NCI-H460 (cell line): ENCODE results near the gene PGLYRP4. TPM values are rescaled to one million over a fixed set of nuclear protein-coding genes. Genes with fewer than 3 reads are reported as not detected.

Experiments
- DNase-seq: peaks from one replicate; pipeline ENCODE4 v3.0.0-alpha.2; 2016; ENCODE audit warnings: low read depth; ENCODE audit errors: extremely low read depth
- polyA plus RNA-seq: library from polyadenylated mRNA; depleted of rRNA; stranded (reverse); fragments of >200 nt; gene quantifications from 2 replicates; pipeline ENCODE4 v1.2.3, GENCODE V29; 2014; cell fraction: nucleus; rRNA removed
- total RNA-seq: library from RNA; depleted of rRNA; stranded (reverse); fragments of >200 nt; shearing (Covaris generic); gene quantifications from 2 replicates; pipeline ENCODE4 v1.2.3, GENCODE V29; 2014; rRNA removed

Gene PGLYRP4, protein sequence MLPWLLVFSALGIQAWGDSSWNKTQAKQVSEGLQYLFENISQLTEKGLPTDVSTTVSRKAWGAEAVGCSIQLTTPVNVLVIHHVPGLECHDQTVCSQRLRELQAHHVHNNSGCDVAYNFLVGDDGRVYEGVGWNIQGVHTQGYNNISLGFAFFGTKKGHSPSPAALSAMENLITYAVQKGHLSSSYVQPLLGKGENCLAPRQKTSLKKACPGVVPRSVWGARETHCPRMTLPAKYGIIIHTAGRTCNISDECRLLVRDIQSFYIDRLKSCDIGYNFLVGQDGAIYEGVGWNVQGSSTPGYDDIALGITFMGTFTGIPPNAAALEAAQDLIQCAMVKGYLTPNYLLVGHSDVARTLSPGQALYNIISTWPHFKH
- total RNA-seq, result not detected in 2 replicates
- not detected in 2 replicates for polyA plus RNA-seq

DNA sequence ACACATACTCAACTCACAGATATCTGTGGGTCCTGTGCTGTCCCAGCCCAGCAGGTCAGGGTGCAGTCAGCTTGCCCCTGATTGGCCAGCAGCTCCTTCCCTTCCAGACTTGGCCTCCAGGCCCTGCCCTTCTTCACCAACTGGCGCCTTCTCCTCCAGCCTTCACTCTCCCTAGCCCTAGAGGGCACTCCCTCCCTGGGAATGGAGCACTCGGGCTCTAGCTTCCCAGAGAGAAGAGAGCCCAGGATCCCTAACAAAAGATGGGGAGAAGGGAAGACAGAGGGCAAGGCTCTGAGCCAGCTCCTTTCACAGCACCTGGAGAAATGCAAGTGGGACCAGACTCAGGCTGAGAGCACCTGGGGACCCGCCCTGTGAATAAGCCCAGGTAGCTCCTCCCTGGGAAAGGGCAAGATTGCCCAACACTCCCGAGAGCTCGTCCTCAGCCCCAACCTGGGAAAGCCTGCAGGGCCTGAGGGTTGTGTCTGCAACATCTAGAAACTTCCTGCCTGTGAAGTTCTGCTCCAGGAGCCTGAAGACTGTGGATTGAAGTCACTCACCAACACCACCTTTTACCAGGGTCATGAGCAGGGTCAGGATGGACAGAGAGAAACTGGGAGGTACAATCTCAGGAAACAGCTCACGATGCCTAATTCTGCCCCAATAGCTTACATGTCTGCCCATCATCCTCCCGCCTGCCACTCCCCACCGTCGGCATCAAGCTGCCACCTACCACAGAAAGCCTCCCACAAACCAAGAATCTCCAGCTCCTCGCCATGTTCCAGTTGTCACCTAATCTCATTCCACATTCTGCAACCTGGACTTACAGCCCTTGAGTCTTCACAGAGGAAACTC lies at the start of gene PGLYRP4:
Gene PGLYRP4 (minus strand): TSS at position 331 of the 852 bp plus-strand sequence. CDS start 909 bp downstream, outside the sequence.
- no peak for DNase-seq

DNA sequence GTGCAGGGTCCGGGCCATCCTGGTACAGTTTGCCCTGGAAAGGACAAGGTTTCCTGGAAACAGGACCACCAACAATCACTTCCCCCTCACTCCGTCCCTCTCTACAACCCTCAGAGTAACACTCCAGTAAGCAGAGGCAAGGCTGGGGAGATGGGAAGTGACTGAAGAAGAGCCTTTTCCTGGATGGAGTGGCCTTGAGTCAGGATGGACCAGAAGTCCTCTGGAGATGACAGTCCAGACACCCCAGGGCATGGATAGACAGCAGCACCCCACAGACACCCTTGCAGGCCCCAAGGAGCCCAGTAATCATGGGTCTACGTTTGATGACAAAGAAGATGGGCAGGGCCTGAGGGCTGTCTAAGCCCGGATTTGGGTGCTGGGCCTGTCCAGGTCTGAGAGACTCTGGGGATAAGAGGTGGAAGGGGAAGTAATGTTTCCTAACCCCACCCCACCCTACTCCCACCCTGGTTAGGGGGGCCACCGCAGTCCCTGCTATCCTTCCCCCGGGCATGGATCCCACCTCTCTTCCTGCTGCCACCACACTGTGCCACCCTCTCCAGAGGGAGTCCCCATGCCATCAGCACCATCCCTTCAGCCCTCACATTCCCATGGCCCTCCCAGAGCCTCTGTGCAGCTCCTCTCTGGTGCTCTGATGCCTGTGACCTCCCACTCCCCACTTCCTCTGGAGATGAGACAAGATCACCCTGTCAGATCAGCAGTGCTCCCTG lies 49.4 kb upstream of the PGLYRP4 start:
- no peak for DNase-seq

DNA sequence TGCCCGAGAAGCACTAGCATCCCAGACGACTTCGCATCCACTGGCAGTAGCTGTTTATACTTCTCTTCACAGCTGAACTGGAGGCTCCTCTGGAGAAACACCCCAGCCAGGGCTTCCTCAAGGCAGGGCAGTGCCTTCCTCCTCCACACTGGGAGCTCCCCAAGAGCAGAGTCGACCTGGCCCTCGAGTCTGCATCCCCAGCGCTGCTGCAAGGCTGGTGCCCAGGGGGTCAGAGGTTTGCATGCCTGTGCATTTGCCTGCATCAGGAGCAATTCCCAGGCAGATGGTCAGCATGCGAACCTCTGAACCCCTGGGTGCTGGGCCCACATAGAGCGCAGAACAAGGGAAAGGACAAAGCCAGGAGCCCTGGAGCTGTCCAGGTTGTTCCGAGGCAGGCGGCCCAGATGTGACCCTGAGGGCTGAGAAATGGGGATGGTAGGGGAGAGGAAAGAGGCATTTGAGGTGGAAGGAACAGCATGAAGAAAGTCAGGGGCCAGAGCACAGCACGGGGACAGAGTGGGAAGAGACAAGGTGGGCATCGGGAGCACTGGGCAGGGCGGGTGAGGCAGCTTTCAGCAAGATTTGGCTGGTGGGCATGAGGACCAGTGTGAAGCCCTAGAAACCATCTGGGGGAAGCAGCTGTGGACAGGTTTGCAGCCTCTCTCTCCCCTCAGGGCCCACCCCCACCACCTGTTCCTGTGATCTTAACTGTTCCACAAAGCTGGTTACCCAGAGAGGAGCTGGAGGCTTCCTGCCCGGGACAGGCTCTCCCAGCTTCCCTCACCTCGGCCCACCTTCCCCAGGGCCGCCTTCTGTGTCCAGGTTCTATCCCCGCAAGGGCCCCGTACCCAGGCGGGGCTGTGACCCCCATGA lies 48.6 kb upstream of the PGLYRP4 start:
- DNase-seq, result no peak

DNA sequence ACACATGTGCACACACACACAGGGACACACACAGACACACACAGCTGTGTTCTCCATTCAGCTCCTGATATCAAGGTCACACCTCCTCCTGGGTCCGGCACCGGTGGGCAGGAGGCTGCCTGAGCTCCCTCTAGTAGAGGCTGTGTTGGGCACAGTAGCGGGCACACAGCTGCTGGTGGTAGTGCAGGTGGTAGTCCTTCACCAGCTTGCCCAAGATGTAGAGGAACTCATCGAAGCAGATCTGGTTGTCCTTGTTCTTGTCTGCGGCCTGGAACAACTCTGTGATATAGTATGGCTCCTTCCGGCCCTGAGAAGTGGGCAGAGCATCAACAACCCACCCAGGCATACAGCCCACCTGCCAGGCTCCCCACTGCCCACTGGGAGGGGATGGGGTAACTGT lies 47.8 kb upstream of the PGLYRP4 start:
- no peak for DNase-seq

DNA sequence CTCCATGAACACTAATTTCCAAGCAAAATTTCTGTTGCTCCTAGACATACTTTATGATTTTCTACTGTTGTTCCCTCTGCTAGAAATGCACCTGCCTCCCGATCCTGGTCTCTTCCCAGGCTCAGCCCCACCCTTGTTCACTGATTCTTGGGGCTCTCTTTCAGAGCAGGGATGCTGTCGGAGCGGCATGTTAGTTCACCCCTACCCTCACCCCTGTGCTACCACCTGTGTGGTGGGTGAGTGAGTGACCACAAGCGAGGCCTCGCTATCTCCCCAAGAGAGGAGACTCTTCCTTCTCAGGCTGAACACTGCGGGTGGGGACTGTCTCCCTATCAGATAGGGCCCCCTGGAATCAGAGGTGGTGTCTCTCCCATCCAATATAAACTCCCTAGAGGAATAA lies 47.1 kb upstream of the PGLYRP4 start:
- no peak for DNase-seq

DNA sequence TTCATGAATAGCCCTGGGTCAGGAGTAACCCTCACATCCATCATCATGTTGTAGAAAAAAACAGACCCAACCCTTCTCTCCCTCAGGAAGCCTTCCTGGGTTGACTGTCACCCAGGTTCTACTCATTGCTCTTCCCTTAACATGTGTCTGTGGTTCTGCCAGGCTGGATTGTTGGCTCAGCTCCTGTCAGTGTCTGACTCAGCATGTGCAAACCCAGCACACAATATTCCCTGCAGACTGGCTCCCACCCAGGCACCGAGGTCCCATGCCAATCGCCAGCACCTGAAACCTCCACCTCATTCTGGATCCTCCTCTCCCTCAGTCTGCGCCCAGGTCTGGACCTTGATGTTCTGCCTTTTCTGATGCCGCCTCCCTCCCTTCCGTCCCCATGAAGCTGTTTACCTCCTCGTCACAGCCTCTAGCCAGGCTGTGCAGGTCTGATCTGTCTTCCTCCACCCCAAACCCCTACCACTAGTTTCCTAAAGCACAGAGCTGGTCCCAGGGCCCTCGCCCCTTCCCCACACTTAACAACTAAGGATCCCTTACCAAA lies 46.6 kb upstream of the PGLYRP4 start:
- no peak for DNase-seq

DNA sequence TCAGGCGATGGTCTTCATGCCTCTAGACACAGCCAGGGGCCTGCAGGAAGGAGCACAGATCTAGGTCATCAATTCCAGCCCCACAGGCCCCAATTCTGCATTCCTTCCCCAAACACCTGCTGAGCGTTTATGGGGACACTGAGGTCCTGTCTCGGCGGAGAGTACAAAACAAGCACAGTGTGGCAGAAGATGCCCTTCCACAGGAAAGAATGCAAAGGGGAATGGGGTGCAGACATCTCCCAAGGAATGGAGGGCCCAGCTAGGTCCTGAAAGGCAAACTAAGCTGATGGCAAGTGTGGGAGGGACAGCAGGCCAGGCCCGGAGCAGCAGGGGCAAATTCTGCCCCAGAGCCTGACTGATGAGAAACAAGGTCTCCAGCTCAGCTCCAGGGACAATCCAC lies 45.8 kb upstream of the PGLYRP4 start:
- no peak for DNase-seq

DNA sequence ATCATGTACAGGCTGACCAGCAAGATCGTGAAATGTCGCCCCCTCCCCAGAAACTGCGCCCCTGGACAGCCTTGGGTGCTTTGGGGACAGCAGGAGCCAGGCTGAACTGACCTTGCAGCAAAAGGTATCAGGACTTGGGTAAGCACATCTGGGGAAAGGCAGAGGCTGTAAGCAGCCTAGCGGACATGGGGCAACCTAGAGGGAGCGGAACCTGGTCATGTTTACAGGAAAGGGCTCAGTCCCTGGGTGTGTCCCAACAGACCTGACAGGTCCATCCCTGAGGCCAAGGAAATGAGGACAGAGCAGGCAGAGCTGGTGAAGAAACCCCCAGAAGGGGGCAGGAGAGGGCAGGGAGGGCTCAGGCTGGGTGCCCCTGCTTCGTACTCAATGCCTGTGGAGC lies 45.3 kb upstream of the PGLYRP4 start:
- DNase-seq, result no peak

DNA sequence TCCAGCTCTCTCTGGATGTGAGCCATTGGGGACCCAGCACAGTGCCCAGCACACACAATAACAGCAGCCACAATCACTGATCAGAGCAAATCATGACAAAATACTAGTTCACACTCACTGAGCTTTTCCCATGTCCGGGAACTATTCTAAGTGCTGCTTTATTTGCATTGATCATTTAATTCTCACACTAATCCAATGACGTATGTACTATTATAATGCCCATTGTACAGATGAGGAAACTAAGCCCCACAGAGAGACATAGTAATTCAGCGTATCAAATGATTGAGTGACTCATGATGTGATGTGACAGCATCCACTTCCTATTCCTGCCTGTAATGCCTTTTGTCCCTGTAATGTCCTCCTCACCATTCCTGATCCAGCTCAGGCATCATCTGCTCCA lies 44.2 kb upstream of the PGLYRP4 start:
- DNase-seq, result no peak

DNA sequence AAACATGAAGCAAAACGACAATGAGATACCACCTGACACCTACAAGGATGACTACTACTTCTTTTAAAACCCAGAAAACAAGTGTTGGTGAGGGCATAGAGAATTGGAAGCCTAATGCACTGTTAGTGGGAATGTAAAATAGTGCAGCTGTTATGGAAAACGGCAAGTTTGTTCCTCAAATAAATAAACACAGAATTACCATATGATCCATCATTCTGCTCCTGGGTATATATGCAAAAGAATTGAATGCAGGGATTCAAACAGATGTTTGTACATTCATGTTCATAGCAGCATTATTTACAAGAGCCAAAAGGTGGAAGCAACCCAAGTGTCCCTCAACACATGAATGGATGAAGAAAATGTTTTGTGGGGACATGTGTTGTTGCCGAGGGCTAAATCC lies 43.6 kb upstream of the PGLYRP4 start:
- DNase-seq, result no peak

DNA sequence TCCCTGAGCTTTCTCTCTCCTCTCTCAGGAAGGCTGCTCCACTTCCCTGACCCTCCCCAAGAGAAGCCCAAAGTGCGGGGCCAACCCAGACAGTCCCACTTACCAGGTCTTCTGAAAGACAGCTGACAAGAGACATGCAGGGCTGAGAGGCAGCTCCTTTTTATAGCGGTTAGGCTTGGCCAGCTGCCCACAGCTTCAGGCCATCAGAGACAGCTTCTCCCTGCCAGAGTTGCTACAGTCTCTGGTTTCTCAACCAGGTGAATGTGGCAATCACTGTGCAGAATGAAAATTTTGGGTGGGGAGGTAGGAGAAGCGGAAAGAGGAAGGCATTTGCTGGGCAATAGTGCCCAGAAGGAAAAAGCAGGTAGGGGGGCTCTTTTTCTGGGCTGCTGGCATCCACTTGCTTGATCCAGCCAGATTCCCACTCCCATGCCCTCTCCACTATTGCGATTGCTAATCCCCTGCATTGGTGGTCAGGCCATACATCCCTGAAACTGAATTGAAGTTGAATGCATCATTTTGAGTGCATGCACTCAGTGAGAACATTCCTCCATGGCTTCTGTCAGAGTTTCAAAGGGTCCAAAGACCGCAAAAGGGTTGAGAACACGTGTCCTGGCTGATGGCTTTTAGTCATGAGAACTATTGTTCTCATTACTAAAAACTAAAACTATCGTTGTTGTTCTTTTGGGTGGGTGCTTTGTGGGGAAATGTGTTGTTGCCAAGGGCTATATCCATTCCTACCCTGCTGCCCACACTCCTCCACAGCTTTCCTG lies 42.5 kb upstream of the PGLYRP4 start, which contains the start of gene S100A8:
Gene S100A8 (minus strand): TSS at position 136 of the 773 bp plus-strand sequence. CDS start 538 bp downstream, outside the sequence.
- DNase-seq, result no peak

DNA sequence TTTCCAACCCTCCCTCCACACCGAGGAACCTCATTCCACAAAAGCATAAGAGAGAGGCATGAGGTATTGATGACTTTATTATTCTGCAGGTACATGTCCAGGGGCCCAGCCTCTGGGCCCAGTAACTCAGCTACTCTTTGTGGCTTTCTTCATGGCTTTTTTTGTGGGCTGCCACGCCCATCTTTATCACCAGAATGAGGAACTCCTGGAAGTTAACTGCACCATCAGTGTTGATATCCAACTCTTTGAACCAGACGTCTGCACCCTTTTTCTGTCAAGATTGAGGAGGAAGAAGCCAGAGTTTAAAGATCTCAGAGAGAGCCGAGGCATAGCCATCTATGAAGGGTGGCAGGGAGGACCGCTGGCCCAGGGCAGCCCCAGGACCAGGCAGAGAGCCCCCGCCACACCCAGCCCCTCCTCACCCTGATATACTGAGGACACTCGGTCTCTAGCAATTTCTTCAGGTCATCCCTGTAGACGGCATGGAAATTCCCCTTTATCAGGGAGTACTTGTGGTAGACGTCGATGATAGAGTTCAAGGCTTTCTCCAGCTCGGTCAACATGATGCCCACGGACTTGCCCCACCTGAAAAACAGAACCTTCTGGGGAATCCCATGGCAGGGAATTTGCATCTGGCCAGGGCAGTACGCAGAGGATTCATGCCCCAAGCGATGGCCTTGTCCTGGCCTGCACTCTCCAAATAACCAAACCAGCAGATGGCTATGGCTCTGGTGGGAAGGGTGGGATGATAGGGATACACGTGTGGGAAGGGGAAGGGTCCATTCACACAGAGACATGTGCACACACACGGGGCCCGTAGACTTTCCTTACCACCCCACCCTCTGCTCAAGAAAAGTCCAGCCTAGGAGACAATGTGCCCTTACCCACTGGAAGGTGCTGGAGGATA lies 41.6 kb upstream of the PGLYRP4 start:
- no peak for DNase-seq

DNA sequence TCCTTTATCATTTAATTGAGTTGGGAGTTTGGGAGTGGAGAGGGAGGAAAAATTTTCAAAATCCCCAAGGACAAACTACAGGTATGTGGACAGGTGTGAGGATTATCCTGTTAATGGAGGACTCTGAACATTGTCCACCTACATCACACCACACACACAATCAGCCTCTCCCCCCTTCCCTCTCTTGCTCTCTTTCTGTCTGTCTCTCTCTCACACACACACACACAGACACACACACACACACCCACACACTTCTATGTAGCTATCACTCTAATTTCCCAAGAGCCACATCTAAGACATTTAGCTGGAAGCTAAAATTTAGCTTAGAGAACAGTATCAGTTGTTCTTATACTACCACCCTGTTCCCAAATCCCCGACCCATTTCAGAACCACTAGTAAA lies 40.8 kb upstream of the PGLYRP4 start:
- DNase-seq, result no peak

DNA sequence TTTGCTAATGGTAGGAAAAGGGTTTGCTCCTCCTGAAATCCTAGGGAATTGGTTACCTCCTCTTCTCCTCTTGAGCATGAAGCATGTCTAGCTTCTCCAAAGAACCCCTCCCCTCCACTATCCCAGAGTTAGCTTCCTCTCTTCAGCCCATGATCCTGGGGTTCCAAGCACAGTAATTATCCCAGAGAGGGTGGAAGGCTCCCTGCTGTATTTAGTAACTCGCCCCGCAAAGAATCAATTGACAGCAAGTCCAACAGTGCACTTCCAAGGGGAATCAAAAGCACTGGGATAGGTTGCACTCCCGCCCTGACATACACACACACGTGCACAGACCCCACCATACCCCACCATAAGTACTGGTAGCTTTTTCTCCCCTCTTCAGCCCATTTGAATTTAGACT lies 39.1 kb upstream of the PGLYRP4 start:
- DNase-seq, result no peak

DNA sequence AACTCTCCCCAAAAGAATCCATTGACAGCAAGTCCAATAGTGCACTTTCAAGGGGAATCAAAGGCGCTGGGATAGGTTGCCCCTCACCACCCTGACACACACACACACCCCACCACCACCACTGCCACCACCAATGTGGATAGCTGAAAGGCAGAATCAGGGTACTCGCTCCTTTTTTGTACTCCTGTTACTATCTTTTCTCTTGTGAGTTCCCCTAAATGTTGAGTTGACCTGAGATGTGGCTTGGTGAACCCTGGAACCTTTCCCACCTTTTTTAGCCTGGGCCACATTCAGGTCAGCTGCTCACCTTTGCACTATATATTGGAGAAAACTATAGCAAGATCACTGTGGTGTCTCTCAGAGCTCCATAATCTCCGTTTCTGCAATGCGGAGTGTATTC lies 38.4 kb upstream of the PGLYRP4 start:
- no peak for DNase-seq

DNA sequence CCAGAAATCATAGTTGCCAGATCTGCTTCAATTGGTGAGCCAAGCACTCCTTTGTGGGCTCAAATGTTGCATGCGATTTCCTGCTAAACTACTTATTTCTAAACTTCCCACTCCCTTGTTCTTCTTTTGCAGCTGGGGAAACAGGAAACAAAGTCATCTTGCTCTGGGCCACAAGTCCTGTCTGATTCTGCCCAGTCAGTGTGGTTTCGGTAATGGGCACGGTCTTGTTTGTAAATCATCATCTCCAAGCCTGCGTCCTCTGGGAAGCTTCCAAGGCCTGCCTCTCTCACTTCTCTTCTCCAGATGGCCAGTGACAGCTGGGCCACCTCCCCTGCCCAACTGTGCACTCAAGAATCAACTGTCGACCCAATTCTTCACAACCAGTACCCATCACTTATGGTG lies 37.9 kb upstream of the PGLYRP4 start:
- no peak for DNase-seq

DNA sequence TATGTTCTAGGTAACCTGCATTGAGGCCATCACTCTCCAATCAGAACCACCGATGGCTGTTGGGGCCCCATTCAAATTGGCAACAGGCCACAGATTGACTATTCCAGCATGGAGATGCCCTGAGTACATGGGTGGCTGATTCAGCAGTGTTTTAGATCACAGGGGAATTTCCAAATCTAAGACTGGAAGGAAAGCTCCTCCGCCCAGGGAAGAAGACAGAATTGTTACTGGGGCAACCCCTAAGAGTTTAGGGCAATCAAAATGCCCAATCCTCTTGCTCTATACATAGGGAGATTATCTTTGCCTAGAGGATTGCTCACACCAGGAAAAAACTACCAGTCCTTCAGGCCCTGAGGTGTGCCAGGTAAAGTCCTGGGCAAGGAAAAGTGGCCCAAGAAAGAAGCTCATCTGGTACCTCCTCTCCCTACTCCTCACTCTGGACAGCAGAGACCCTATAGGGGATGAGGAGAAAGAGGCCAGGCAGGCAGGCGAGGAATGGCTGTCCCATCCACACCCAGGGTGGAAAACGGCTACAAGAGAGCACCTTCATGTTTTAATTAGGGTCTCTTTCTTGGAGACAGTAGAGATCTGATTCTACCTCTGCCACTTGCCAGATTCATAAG lies 36.4 kb upstream of the PGLYRP4 start:
- no peak for DNase-seq
